Fibroblast of villous mesenchyme (primary cell): Measurements from ENCODE around the gene ANKRD52. TPM values are rescaled to one million over a fixed set of nuclear protein-coding genes. Genes with fewer than 3 reads are reported as not detected.

Source experiments
- DNase-seq: peaks from one replicate; pipeline ENCODE4 v3.0.0-alpha.2; 2010; ENCODE audit warnings: low read depth
- H3K4me3 ChIP-seq: 2 replicates; pipeline ENCODE4 v1.5.1; 2011; ENCODE audit warnings: low read depth, mild to moderate bottlenecking, low read length
- total RNA-seq: library from RNA; depleted of rRNA; stranded (reverse); fragments of >200 nt; gene quantifications from 2 replicates; pipeline ENCODE4 v1.2.3, GENCODE V29; 2012
- TF ChIP-seq, protein P1 (sequence below): IDR thresholded peaks from 2 replicates; pipeline ENCODE4 v1.5.1; 2012; ENCODE audit warnings: low read depth, mild to moderate bottlenecking, low read length; ENCODE audit not compliant: insufficient read depth

The ANKRD52 gene
- total RNA-seq, 1 donor = 25.9 TPM

DNA sequence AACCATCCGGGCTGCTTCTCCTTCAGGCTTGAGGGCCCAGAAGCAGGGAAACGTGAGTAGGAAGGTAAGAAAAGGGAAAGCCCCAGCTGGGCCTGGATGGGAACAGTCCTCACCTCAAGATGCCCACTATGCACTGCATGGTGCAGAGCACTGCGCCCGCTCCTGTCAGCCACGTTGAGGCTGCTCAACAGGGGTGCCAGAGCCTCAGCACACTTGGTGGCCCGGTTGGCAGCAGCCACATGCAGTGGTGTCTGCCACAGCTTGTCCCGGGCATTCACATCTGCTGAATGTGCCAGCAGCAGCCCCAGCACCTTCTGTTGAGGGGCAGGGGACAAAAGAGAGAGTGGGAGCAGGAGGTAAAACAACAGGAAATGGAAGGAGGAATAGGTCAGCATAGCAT lies 2.5 kb downstream of the ANKRD52 start:
- no peak for DNase-seq
- TF ChIP-seq, protein P1, sequence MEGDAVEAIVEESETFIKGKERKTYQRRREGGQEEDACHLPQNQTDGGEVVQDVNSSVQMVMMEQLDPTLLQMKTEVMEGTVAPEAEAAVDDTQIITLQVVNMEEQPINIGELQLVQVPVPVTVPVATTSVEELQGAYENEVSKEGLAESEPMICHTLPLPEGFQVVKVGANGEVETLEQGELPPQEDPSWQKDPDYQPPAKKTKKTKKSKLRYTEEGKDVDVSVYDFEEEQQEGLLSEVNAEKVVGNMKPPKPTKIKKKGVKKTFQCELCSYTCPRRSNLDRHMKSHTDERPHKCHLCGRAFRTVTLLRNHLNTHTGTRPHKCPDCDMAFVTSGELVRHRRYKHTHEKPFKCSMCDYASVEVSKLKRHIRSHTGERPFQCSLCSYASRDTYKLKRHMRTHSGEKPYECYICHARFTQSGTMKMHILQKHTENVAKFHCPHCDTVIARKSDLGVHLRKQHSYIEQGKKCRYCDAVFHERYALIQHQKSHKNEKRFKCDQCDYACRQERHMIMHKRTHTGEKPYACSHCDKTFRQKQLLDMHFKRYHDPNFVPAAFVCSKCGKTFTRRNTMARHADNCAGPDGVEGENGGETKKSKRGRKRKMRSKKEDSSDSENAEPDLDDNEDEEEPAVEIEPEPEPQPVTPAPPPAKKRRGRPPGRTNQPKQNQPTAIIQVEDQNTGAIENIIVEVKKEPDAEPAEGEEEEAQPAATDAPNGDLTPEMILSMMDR = no peak
- no peak overlapping the region for H3K4me3 ChIP-seq

DNA sequence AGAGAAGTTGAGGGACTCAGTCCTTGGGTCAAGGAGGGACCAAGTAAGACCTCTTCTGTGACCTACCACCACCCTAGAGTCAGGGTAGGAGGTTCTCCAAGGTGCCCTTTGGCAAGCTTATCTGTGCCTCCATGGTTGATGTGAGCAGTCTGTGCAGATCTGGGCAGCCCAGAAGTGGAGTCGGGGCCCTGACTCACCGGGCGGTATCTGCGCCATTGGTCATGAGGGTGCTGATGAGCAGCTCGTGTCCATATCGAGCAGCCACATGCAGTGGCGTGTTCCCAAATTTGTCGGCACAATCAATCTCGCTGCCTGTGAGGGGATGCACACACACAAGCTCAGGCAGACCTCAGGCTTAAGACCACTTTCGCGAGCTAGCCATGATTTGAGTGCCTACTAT lies 5.1 kb downstream of the ANKRD52 start:
- no peak overlapping the region for H3K4me3 ChIP-seq
- DNase-seq = no peak
- TF ChIP-seq, protein P1 = no peak

DNA sequence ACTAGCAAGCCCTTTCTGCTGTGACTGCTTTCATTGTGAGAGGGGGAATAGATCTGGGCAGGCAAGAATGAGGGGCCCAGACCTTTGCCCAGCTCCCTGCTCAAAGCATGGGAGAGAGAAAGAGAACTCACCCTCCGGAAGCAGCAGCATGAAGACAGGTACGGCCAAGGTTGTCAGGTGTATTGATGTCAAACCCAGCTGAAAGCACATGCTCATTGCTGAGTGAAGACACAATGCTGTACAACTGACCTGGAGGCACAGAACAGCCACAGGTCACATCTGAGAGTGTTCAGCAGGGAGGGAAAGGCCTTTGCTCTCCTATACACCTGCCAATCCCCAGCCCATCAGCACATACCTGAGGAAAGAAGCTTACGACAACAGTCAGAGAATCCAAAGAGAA lies 5.5 kb downstream of the ANKRD52 start:
- no peak for DNase-seq
- TF ChIP-seq, protein P1 = no peak
- H3K4me3 ChIP-seq = no peak overlapping the region

DNA sequence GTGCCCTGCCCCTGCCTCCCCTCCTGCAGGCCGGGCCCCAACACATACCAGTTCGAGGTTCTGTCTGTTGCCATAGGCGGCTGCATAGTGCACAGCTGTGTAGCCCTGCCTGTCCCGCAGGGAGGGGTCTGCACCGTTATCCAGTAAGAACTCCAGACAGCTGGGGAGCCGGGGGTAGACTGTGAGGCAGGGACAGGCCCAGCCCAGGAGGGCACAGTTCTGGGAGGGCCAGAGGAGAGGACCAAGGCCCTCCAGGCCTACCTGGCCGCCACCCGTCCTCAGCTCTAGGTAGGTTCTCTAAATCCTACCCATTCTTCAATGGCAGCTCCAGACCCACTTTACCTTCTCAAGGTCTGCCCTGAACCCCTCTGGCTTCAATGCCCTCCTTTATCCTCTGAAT lies 9.5 kb downstream of the ANKRD52 start:
- TF ChIP-seq, protein P1 = no peak
- DNase-seq = no peak
- H3K4me3 ChIP-seq = no peak overlapping the region

DNA sequence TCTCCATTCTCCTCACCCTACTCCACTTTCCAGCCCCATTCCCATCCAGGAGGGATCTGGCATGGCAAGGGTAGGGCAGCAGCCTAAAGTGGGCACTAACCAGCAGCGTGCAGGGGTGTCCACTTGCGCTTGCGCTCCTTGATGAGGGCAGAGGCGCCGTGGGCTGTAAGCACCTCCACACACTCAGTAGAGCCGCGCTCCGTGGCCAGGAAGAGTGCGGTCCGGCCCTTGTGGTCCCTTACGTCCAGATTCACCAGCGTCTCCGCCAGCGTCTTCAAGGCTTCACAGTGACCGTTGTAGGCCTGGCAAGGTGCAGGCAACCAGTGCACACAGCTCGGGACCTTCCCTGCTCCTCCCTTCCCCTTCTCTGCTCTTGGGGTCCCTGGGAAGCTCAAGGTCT lies 10.3 kb downstream of the ANKRD52 start:
- TF ChIP-seq, protein P1 = no peak
- no peak for DNase-seq
- no peak overlapping the region for H3K4me3 ChIP-seq

DNA sequence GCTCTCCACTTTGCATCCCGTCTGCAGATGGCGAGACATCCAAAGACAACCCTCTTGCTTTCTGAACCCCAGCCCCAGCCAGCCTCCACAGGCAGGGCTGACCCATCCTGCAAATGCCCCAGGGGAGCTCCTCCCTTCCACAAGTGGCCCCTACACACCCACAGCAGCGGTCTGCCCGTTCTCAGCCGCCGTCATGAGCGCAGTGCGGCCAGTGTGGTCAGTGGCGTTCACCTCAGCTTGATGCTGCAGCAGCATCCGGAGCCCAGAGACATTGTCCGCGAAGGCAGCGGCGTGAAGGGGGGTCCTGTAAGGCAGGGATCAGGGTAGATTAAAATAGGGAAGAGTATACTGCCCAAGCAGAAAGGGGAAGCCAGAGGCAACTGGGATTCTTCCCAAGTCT lies 13.7 kb downstream of the ANKRD52 start:
- DNase-seq = no peak
- no peak overlapping the region for H3K4me3 ChIP-seq
- TF ChIP-seq, protein P1 = no peak

DNA sequence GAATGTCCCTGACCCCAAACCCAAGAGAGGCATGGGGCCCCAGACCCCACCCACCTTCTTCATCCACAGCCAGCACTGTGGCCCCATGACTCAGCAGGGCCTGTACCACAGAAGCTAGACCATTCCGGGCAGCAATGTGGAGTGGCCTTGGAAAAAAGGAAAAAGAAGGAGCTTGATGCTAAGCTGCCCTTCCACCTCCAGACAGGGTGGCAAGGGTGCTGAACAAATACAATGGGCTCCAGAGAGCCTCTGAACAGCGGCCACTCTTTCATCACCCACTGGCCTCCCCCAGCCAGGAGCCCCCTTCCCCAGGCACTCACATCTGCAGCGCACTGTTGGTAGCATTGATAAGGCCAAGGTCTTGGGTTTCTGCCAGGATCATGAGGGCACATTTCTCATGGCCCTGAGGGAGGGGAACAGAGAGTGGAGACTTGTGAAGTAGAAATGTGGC lies 14.4 kb downstream of the ANKRD52 start:
- no peak overlapping the region for H3K4me3 ChIP-seq
- TF ChIP-seq, protein P1 = no peak
- DNase-seq = no peak
